ENCODE results near the gene EBF3.

Gene EBF3

GRCh38 chr10:129958629-129959543, 5.2 kb downstream of the EBF3 start:
- no peak for DNase-seq

GRCh38 chr10:129958148-129958628, 5.9 kb downstream of the EBF3 start:
- DNase-seq, result no peak

GRCh38 chr10:129956876-129957673, 7.0 kb downstream of the EBF3 start:
- no peak for DNase-seq

GRCh38 chr10:129956286-129956670, 7.8 kb downstream of the EBF3 start:
- DNase-seq, result no peak

- DNase-seq, result no peak
Observed at GRCh38 chr10:129955601-129956285, 8.3 kb downstream of the EBF3 start.

GRCh38 chr10:129954492-129955315, 9.4 kb downstream of the EBF3 start:
- DNase-seq, result no peak

- DNase-seq, result no peak
Observed at GRCh38 chr10:129953119-129954051, 10.7 kb downstream of the EBF3 start.

- no peak for DNase-seq
Observed at GRCh38 chr10:129952378-129953118, 11.5 kb downstream of the EBF3 start.

- no peak for DNase-seq
Observed at GRCh38 chr10:129951970-129952265, 12.2 kb downstream of the EBF3 start.

GRCh38 chr10:129951101-129951969, 12.7 kb downstream of the EBF3 start:
- DNase-seq, result no peak

- no peak for DNase-seq
Observed at GRCh38 chr10:129950676-129951075, 13.4 kb downstream of the EBF3 start.

- DNase-seq, result no peak
Observed at GRCh38 chr10:129949891-129950291, 14.2 kb downstream of the EBF3 start.

- no peak for DNase-seq
Observed at GRCh38 chr10:129949411-129949810, 14.7 kb downstream of the EBF3 start.

GRCh38 chr10:129946859-129947258, 17.2 kb downstream of the EBF3 start:
- no peak for DNase-seq

- no peak for DNase-seq
Observed at GRCh38 chr10:129945941-129946760, 17.9 kb downstream of the EBF3 start.

GRCh38 chr10:129945526-129945925, 18.5 kb downstream of the EBF3 start:
- no peak for DNase-seq

- DNase-seq, result no peak
Observed at GRCh38 chr10:129945064-129945463, 19.0 kb downstream of the EBF3 start.

- DNase-seq, result no peak
Observed at GRCh38 chr10:129944456-129944855, 19.6 kb downstream of the EBF3 start.
